OCI-LY7 (cell line): Measurements from ENCODE around the gene CA10. TPM values are rescaled to one million over a fixed set of nuclear protein-coding genes. Genes with fewer than 3 reads are reported as not detected.

ENCODE experiments used
- BruUV-seq: library from RNA; stranded (reverse); fragments of 400-500 nt; replicated peaks from 2 replicates; lab custom pipeline; 2021; lab: Mats Ljungman, UMichigan
- CTCF ChIA-PET: fragments of 300-600 bp; sonication (Branson Sonifier 250); formaldehyde crosslinking; loops from one replicate; lab custom pipeline; 2022; ENCODE audit warnings: antibody characterized with exemption; ENCODE audit not compliant: unreplicated experiment; lab: Charles Lee
- POLR2A ChIA-PET: fragments of 300-600 bp; sonication (Branson Sonifier 250); formaldehyde crosslinking; loops from one replicate; lab custom pipeline; 2022; ENCODE audit warnings: antibody characterized with exemption; lab: Charles Lee
- DNase-seq: peaks from one replicate; pipeline ENCODE4 v3.0.0-alpha.2; 2015; ENCODE audit warnings: low spot score
- H2AFZ ChIP-seq: fragments of 200-600 bp; sonication (generic), shearing (Covaris generic); 2 replicates; pipeline ENCODE4 v1.6.1; 2014; ENCODE audit warnings: mild to moderate bottlenecking, antibody characterized with exemption, low read length, moderate library complexity
- H3K27ac ChIP-seq: fragments of 200-600 bp; sonication (generic); 2 replicates; pipeline ENCODE4 v1.5.1; 2014; ENCODE audit warnings: mixed run types, low read depth, mild to moderate bottlenecking, moderate library complexity, low read length, inconsistent platforms; ENCODE audit not compliant: poor library complexity, severe bottlenecking
- H3K36me3 ChIP-seq: fragments of 200-600 bp; sonication (generic); 2 replicates; pipeline ENCODE4 v1.6.1; 2014; ENCODE audit warnings: mild to moderate bottlenecking, antibody characterized with exemption, low read length, moderate library complexity, mixed read lengths; ENCODE audit not compliant: insufficient read depth
- H3K4me1 ChIP-seq: fragments of 200-600 bp; sonication (generic); 2 replicates; pipeline ENCODE4 v1.5.1; 2014; ENCODE audit warnings: mild to moderate bottlenecking, low read length; ENCODE audit not compliant: insufficient read depth, poor library complexity, severe bottlenecking
- H3K4me2 ChIP-seq: fragments of 200-600 bp; sonication (generic); 2 replicates; pipeline ENCODE4 v1.6.1; 2014; ENCODE audit warnings: mild to moderate bottlenecking, low read length
- H3K4me3 ChIP-seq: fragments of 200-600 bp; sonication (generic); 2 replicates; pipeline ENCODE4 v1.5.1; 2014; ENCODE audit warnings: mild to moderate bottlenecking, low read depth, low read length; ENCODE audit not compliant: poor library complexity, severe bottlenecking
- H3K79me2 ChIP-seq: fragments of 200-600 bp; sonication (generic); 2 replicates; pipeline ENCODE4 v1.6.1; 2016; ENCODE audit warnings: low read depth, mild to moderate bottlenecking, low read length, moderate library complexity, mixed read lengths; ENCODE audit not compliant: insufficient read depth
- H3K9me2 ChIP-seq: fragments of 200-600 bp; sonication (generic); 2 replicates; pipeline ENCODE4 v1.6.1; 2016; ENCODE audit warnings: mild to moderate bottlenecking, low read length, mixed read lengths; ENCODE audit not compliant: insufficient read depth
- H3K9me3 ChIP-seq: fragments of 200-600 bp; sonication (generic); 2 replicates; pipeline ENCODE4 v1.6.1; 2014; ENCODE audit warnings: mild to moderate bottlenecking, mixed run types, low read length, mixed read lengths
- H4K20me1 ChIP-seq: fragments of 200-600 bp; sonication (generic); 2 replicates; pipeline ENCODE4 v1.6.1; 2014; ENCODE audit warnings: mild to moderate bottlenecking, antibody characterized with exemption, low read length, moderate library complexity, mixed read lengths; ENCODE audit not compliant: insufficient read depth
- EZH2phosphoT487 ChIP-seq: fragments of 200-600 bp; sonication (generic); IDR thresholded peaks from 2 replicates; pipeline ENCODE4 v1.6.1; 2018; ENCODE audit warnings: low read depth, borderline replicate concordance, mild to moderate bottlenecking, mixed run types, antibody characterized with exemption, low read length, moderate library complexity, mixed read lengths
- intact Hi-C: fragments of 100-400 bp; cut with micrococcal nuclease; formaldehyde crosslinking; loops from one replicate; pipeline ENCODE4 v1.10.0; 2022; ENCODE audit not compliant: unreplicated experiment
- total RNA-seq, 2 experiments: library from RNA; depleted of rRNA in 1 of 2; stranded (reverse); fragments of >200 nt in 1 of 2; shearing (Covaris generic) in 1 of 2; gene quantifications; 2 replicates each; pipeline ENCODE4 v1.2.3, GENCODE V29; 2014 to 2022
- TF ChIP-seq, protein P1 (sequence below): fragments of 200-600 bp; sonication (generic); conservative IDR thresholded peaks from 2 replicates; pipeline ENCODE4 v1.5.1; 2014; ENCODE audit warnings: mild to moderate bottlenecking, antibody characterized with exemption, low read length, moderate library complexity, mixed read lengths

Gene CA10
- total RNA-seq, 2 experiments from 2014 or later: not detected

DNA sequence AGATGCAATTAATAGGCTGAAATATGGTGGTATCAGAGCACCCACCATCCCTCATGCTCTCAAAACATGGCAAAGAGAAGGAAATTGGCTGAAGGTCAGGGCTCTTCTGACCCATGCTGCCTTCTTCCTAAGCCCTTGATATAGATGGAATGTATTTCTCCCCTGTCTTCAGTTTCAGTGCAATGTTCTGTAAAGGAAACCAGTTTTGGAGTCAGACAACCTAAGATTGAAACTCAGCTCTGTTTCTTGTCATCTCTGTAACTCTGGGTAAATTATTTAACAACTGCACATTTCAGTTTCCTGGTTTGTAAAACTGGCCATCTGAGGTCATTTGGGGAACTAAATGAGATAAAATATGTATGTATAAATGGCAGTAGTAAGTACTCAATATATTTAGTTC lies 243.9 kb downstream of the CA10 start:
- no peaks in the 10 kb centered on the region for H4K20me1 ChIP-seq
- H3K9me2 ChIP-seq: no peaks in the 10 kb centered on the region
- no peaks in the 10 kb centered on the region for H3K79me2 ChIP-seq
- no peak overlapping the region for H2AFZ ChIP-seq
- no peaks in the 10 kb centered on the region for H3K4me1 ChIP-seq
- H3K9me3 ChIP-seq: no peaks in the 10 kb centered on the region
- TF ChIP-seq, protein P1, sequence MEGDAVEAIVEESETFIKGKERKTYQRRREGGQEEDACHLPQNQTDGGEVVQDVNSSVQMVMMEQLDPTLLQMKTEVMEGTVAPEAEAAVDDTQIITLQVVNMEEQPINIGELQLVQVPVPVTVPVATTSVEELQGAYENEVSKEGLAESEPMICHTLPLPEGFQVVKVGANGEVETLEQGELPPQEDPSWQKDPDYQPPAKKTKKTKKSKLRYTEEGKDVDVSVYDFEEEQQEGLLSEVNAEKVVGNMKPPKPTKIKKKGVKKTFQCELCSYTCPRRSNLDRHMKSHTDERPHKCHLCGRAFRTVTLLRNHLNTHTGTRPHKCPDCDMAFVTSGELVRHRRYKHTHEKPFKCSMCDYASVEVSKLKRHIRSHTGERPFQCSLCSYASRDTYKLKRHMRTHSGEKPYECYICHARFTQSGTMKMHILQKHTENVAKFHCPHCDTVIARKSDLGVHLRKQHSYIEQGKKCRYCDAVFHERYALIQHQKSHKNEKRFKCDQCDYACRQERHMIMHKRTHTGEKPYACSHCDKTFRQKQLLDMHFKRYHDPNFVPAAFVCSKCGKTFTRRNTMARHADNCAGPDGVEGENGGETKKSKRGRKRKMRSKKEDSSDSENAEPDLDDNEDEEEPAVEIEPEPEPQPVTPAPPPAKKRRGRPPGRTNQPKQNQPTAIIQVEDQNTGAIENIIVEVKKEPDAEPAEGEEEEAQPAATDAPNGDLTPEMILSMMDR: no peak
- TF ChIP-seq EZH2phosphoT487: no peak
- H3K4me2 ChIP-seq: no peak overlapping the region
- ChIA-PET CTCF (no interaction called here), POLR2A (no interaction called here)
- no peaks in the 10 kb centered on the region for H3K36me3 ChIP-seq
- intact Hi-C loops: no loop called here
- no peak for DNase-seq
- no peak overlapping the region for H3K27ac ChIP-seq
- H3K4me3 ChIP-seq: no peak overlapping the region
- no TSS peak for BruUV-seq

DNA sequence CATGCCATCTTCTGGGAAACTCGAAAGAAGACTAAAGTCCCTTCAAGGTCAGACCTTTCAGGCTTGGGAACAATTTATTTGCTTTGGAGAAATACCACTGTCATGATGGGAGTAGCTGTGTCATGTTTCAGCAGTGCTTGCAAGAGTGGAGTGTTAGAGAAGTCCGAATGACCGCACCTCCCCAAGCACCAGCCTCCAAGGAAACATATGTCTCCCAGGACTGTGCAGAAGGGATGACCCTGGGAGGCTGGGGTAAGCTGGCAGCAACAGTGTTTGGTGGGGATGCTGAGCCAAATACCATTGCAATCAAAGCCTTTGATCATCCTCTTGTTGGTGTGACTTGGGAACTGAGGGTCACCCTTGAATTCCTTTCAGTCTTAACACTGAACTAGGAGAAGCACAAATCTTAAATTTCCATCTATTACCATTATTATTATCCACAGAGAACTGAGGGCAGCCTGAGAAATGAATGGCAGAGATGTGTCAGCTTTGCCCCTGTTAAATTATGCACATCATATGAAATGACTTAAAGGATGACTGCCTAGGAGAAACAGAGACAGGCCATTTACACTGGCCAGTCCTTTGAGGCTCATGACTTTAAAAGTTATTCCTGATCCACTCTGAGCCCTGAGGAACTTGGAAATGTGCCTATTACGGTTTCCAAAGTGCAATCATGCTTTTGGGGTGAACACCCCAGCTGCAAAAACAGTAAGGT lies 244.9 kb downstream of the CA10 start:
- no peak for TF ChIP-seq EZH2phosphoT487
- TF ChIP-seq, protein P1: no peak
- BruUV-seq: no TSS peak

DNA sequence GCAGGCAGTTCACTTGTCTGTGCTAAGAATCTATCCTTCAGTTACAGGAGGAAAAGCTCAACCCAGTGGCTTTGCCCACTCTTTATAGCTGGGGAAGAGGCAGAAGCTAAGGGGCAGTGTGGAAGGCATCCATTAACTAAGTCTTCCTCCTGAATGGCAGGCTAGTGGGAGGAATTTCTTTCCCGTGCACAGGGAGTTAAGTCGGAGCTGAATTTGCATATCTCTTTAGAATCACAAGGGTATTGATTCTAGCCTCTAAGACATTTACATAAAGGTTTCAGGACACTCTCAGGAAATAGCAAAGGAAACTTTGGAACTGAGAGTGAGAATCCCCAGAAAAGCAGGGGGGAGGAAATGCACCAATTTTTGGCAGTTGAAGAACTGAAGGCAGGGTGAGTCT lies 245.6 kb downstream of the CA10 start:
- DNase-seq: no peak
- no TSS peak for BruUV-seq
- no peaks in the 10 kb centered on the region for H3K9me2 ChIP-seq
- no peak overlapping the region for H3K4me3 ChIP-seq
- H3K4me1 ChIP-seq: no peaks in the 10 kb centered on the region
- no peaks in the 10 kb centered on the region for H3K36me3 ChIP-seq
- H3K4me2 ChIP-seq: no peak overlapping the region
- H3K9me3 ChIP-seq: no peaks in the 10 kb centered on the region
- ChIA-PET CTCF (no interaction called here), POLR2A (interaction anchor here (1.0 kb wide), 1 partner anchor 45 kb away, joined by 3 read pairs; no protein-coding TSS in a partner anchor)
- TF ChIP-seq, protein P1: no peak
- TF ChIP-seq EZH2phosphoT487: no peak
- no peak overlapping the region for H2AFZ ChIP-seq
- H4K20me1 ChIP-seq: no peaks in the 10 kb centered on the region
- intact Hi-C loops: no loop called here
- no peak overlapping the region for H3K27ac ChIP-seq
- H3K79me2 ChIP-seq: no peaks in the 10 kb centered on the region

More for the DNA sequence above, 244.9 kb downstream of the CA10 start:
- H3K9me3 ChIP-seq: no peaks in the 10 kb centered on the region
- ChIA-PET POLR2A (no interaction called here), CTCF (no interaction called here)
- no peak for DNase-seq
- no peak overlapping the region for H3K27ac ChIP-seq
- H4K20me1 ChIP-seq: no peaks in the 10 kb centered on the region
- no peaks in the 10 kb centered on the region for H3K36me3 ChIP-seq
- no peaks in the 10 kb centered on the region for H3K9me2 ChIP-seq
- H2AFZ ChIP-seq: no peak overlapping the region
- H3K4me2 ChIP-seq: no peak overlapping the region
- no peaks in the 10 kb centered on the region for H3K4me1 ChIP-seq
- intact Hi-C loops: no loop called here
- no peak overlapping the region for H3K4me3 ChIP-seq
- H3K79me2 ChIP-seq: no peaks in the 10 kb centered on the region
